Measurements from ENCODE around the gene TUBA3C. TPM values are rescaled to one million over a fixed set of nuclear protein-coding genes. Genes with fewer than 3 reads are reported as not detected.

TUBA3C gene
- total and polyA plus RNA-seq, 3 experiments from 2014 or later, result not detected

GRCh38 chr13:19172007-19172646 lies 9.5 kb downstream of the TUBA3C start:
- H3K4me1 ChIP-seq (ENCODE audit: insufficient read depth, low read length), result no peaks in the 10 kb centered on the region
- Mint-ChIP-seq H3K27me3 (peaks cover 0 to 3% of the 10 kb centered on the region in 2 donors), H3K27ac (no peak overlapping the region), H3K9me3 (peaks cover 0 to 3% (median 2%) of the 10 kb centered on the region in 5 donors), H3K36me3 (no peaks in the 10 kb centered on the region), H3K4me3 (no peak overlapping the region), H3K4me1 (no peaks in the 10 kb centered on the region)
- POLR2A ChIA-PET, result no interaction called here
- H3K27me3 ChIP-seq (ENCODE audit: insufficient read depth, low read length, poor library complexity, severe bottlenecking), result no peaks in the 10 kb centered on the region
- H3K27ac ChIP-seq (ENCODE audit: low read depth, low read length), result no peak overlapping the region
- no peak overlapping the region for H3K4me3 ChIP-seq (ENCODE audit: low read length)
- CTCF ChIA-PET, result no interaction called here
- no peaks in the 10 kb centered on the region for H3K9me3 ChIP-seq (ENCODE audit: low read length)
- no peak for DNase-seq
- H3K36me3 ChIP-seq (ENCODE audit: insufficient read depth, low read length), result no peaks in the 10 kb centered on the region

- no peaks in the 10 kb centered on the region for H3K36me3 Mint-ChIP-seq
- ChIA-PET CTCF (no interaction called here), POLR2A (no interaction called here)
- no peak overlapping the region for H3K27ac Mint-ChIP-seq
- H3K9me3 ChIP-seq (ENCODE audit: low read length), result no peaks in the 10 kb centered on the region
- H3K4me1 ChIP-seq (ENCODE audit: insufficient read depth, low read length), result no peaks in the 10 kb centered on the region
- H3K9me3 Mint-ChIP-seq, result peaks cover 0 to 3% (median 2%) of the 10 kb centered on the region in 5 donors
- peaks cover 0 to 3% of the 10 kb centered on the region in 2 donors for H3K27me3 Mint-ChIP-seq
- no peak overlapping the region for H3K4me3 Mint-ChIP-seq
- H3K36me3 ChIP-seq (ENCODE audit: insufficient read depth, low read length), result no peaks in the 10 kb centered on the region
- H3K27me3 ChIP-seq (ENCODE audit: insufficient read depth, low read length, poor library complexity, severe bottlenecking), result no peaks in the 10 kb centered on the region
- no peak overlapping the region for H3K27ac ChIP-seq (ENCODE audit: low read depth, low read length)
- H3K4me1 Mint-ChIP-seq, result no peaks in the 10 kb centered on the region
- DNase-seq, result no peak
- H3K4me3 ChIP-seq (ENCODE audit: low read length), result no peak overlapping the region
Observed at GRCh38 chr13:19171563-19171962, 10.1 kb downstream of the TUBA3C start.

- Histone ChIP-seq H3K27ac (ENCODE audit: low read depth, low read length) (no peak overlapping the region), H3K36me3 (ENCODE audit: insufficient read depth, low read length) (no peaks in the 10 kb centered on the region)
- no peaks in the 10 kb centered on the region for H3K4me1 Mint-ChIP-seq
Observed at GRCh38 chr13:19169991-19170390, 11.6 kb downstream of the TUBA3C start.

GRCh38 chr13:19169496-19169895 lies 12.1 kb downstream of the TUBA3C start:
- Histone ChIP-seq H3K27ac (ENCODE audit: low read depth, low read length) (no peak overlapping the region), H3K4me1 (ENCODE audit: insufficient read depth, low read length) (no peaks in the 10 kb centered on the region), H3K4me3 (ENCODE audit: low read length) (no peak overlapping the region), H3K27me3 (ENCODE audit: insufficient read depth, low read length, poor library complexity, severe bottlenecking) (no peaks in the 10 kb centered on the region), H3K9me3 (ENCODE audit: low read length) (no peaks in the 10 kb centered on the region), H3K36me3 (ENCODE audit: insufficient read depth, low read length) (no peaks in the 10 kb centered on the region)
- Mint-ChIP-seq H3K27me3 (peaks cover 0 to 3% of the 10 kb centered on the region in 2 donors), H3K9me3 (peaks cover 0 to 2% (median 2%) of the 10 kb centered on the region in 5 donors), H3K36me3 (no peaks in the 10 kb centered on the region), H3K4me3 (no peak overlapping the region), H3K4me1 (no peaks in the 10 kb centered on the region), H3K27ac (no peak overlapping the region)
- ChIA-PET POLR2A (no interaction called here), CTCF (no interaction called here)
- DNase-seq, result no peak

More at GRCh38 chr13:19169991-19170390, 11.6 kb downstream of the TUBA3C start:
- Histone ChIP-seq H3K4me3 (ENCODE audit: low read length) (no peak overlapping the region), H3K4me1 (ENCODE audit: insufficient read depth, low read length) (no peaks in the 10 kb centered on the region), H3K9me3 (ENCODE audit: low read length) (no peaks in the 10 kb centered on the region), H3K27me3 (ENCODE audit: insufficient read depth, low read length, poor library complexity, severe bottlenecking) (no peaks in the 10 kb centered on the region)
- H3K4me3 Mint-ChIP-seq, result no peak overlapping the region
- H3K27me3 Mint-ChIP-seq, result peaks cover 0 to 3% of the 10 kb centered on the region in 2 donors
- ChIA-PET POLR2A (no interaction called here), CTCF (no interaction called here)
- H3K27ac Mint-ChIP-seq, result no peak overlapping the region
- H3K9me3 Mint-ChIP-seq, result peaks cover 0 to 2% (median 0%) of the 10 kb centered on the region in 5 donors
- no peaks in the 10 kb centered on the region for H3K36me3 Mint-ChIP-seq
- no peak for DNase-seq

GRCh38 chr13:19161308-19161707 lies 20.3 kb downstream of the TUBA3C start:
- Mint-ChIP-seq H3K27me3 (peaks cover 0 to 2% of the 10 kb centered on the region in 2 donors), H3K27ac (no peak overlapping the region), H3K9me3 (peaks cover 9 to 14% (median 12%) of the 10 kb centered on the region in 5 donors), H3K4me1 (no peaks in the 10 kb centered on the region), H3K4me3 (no peak overlapping the region), H3K36me3 (peaks cover 0 to 1% (median 0%) of the 10 kb centered on the region in 3 donors)
- DNase-seq, result no peak
- Histone ChIP-seq H3K9me3 (ENCODE audit: low read length) (no peaks in the 10 kb centered on the region), H3K4me1 (ENCODE audit: insufficient read depth, low read length) (no peaks in the 10 kb centered on the region), H3K4me3 (ENCODE audit: low read length) (no peak overlapping the region), H3K27me3 (ENCODE audit: insufficient read depth, low read length, poor library complexity, severe bottlenecking) (no peaks in the 10 kb centered on the region), H3K27ac (ENCODE audit: low read depth, low read length) (no peak overlapping the region), H3K36me3 (ENCODE audit: insufficient read depth, low read length) (no peaks in the 10 kb centered on the region)
- POLR2A ChIA-PET, result no interaction called here
- CTCF ChIA-PET, result no interaction called here

GRCh38 chr13:19159761-19160420 lies 21.7 kb downstream of the TUBA3C start:
- no peak overlapping the region for H3K27ac ChIP-seq (ENCODE audit: low read depth, low read length)
- POLR2A ChIA-PET, result no interaction called here

GRCh38 chr13:19159181-19159580 lies 22.4 kb downstream of the TUBA3C start:
- H3K27ac Mint-ChIP-seq, result no peak overlapping the region
- Histone ChIP-seq H3K27ac (ENCODE audit: low read depth, low read length) (no peak overlapping the region), H3K36me3 (ENCODE audit: insufficient read depth, low read length) (no peaks in the 10 kb centered on the region), H3K9me3 (ENCODE audit: low read length) (no peaks in the 10 kb centered on the region), H3K27me3 (ENCODE audit: insufficient read depth, low read length, poor library complexity, severe bottlenecking) (no peaks in the 10 kb centered on the region), H3K4me1 (ENCODE audit: insufficient read depth, low read length) (no peaks in the 10 kb centered on the region), H3K4me3 (ENCODE audit: low read length) (no peak overlapping the region)
- H3K36me3 Mint-ChIP-seq, result peaks cover 0 to 1% (median 0%) of the 10 kb centered on the region in 3 donors
- DNase-seq, result no peak
- no peak overlapping the region for H3K4me3 Mint-ChIP-seq
- peaks cover 9 to 14% (median 10%) of the 10 kb centered on the region in 5 donors for H3K9me3 Mint-ChIP-seq
- no peaks in the 10 kb centered on the region for H3K4me1 Mint-ChIP-seq
- ChIA-PET CTCF (no interaction called here), POLR2A (no interaction called here)
- peaks cover 0 to 2% of the 10 kb centered on the region in 2 donors for H3K27me3 Mint-ChIP-seq

More at GRCh38 chr13:19159761-19160420, 21.7 kb downstream of the TUBA3C start:
- Mint-ChIP-seq H3K4me1 (no peaks in the 10 kb centered on the region), H3K27ac (no peak overlapping the region), H3K4me3 (no peak overlapping the region), H3K9me3 (peaks cover 9 to 14% (median 12%) of the 10 kb centered on the region in 5 donors), H3K36me3 (peaks cover 0 to 1% (median 0%) of the 10 kb centered on the region in 3 donors), H3K27me3 (peaks cover 0 to 2% of the 10 kb centered on the region in 2 donors)
- Histone ChIP-seq H3K27me3 (ENCODE audit: insufficient read depth, low read length, poor library complexity, severe bottlenecking) (no peaks in the 10 kb centered on the region), H3K4me3 (ENCODE audit: low read length) (no peak overlapping the region), H3K4me1 (ENCODE audit: insufficient read depth, low read length) (no peaks in the 10 kb centered on the region), H3K36me3 (ENCODE audit: insufficient read depth, low read length) (no peaks in the 10 kb centered on the region), H3K9me3 (ENCODE audit: low read length) (no peaks in the 10 kb centered on the region)
- no peak for DNase-seq
- CTCF ChIA-PET, result no interaction called here

GRCh38 chr13:19158526-19159174 lies 23.0 kb downstream of the TUBA3C start:
- ChIA-PET CTCF (no interaction called here), POLR2A (no interaction called here)
- Histone ChIP-seq H3K9me3 (ENCODE audit: low read length) (no peaks in the 10 kb centered on the region), H3K36me3 (ENCODE audit: insufficient read depth, low read length) (no peaks in the 10 kb centered on the region), H3K27me3 (ENCODE audit: insufficient read depth, low read length, poor library complexity, severe bottlenecking) (no peaks in the 10 kb centered on the region), H3K4me3 (ENCODE audit: low read length) (no peak overlapping the region), H3K4me1 (ENCODE audit: insufficient read depth, low read length) (no peaks in the 10 kb centered on the region), H3K27ac (ENCODE audit: low read depth, low read length) (no peak overlapping the region)
- peaks cover 0 to 2% of the 10 kb centered on the region in 2 donors for H3K27me3 Mint-ChIP-seq
- no peaks in the 10 kb centered on the region for H3K4me1 Mint-ChIP-seq
- H3K4me3 Mint-ChIP-seq, result no peak overlapping the region
- no peak overlapping the region for H3K27ac Mint-ChIP-seq
- H3K36me3 Mint-ChIP-seq, result no peaks in the 10 kb centered on the region
- H3K9me3 Mint-ChIP-seq, result peaks cover 4 to 14% (median 8%) of the 10 kb centered on the region in 5 donors
- DNase-seq, result no peak
